GM18519 (cell line): ENCODE data around the gene IL21R.

Experiments
- ATAC-seq: cut with Tn5 transposase; IDR thresholded peaks from one replicate; pipeline ENCODE4 v1.9.1; 2021; ENCODE audit warnings: mild to moderate bottlenecking, moderate library complexity; ENCODE audit not compliant: unreplicated experiment, low FRiP score

The IL21R gene

GRCh38 chr16:27401768-27402568 lies at the start of gene IL21R:
Gene IL21R, plus strand, starts transcription at chr16:27402174. Its CDS starts 27,898 bp downstream, at chr16:27430072.
- peak; percentile 41 for ATAC-seq

GRCh38 chr16:27353853-27354252 lies 48.1 kb upstream of the IL21R start:
- ATAC-seq: no peak

GRCh38 chr16:27355610-27356009 lies 46.4 kb upstream of the IL21R start:
- ATAC-seq: no peak

GRCh38 chr16:27356794-27357193 lies 45.2 kb upstream of the IL21R start:
- no peak for ATAC-seq

GRCh38 chr16:27359051-27359450 lies 42.9 kb upstream of the IL21R start:
- no peak for ATAC-seq

- ATAC-seq: no peak
Measured at GRCh38 chr16:27359615-27360014, 42.4 kb upstream of the IL21R start.

GRCh38 chr16:27361987-27362386 lies 40.0 kb upstream of the IL21R start:
- ATAC-seq: no peak

GRCh38 chr16:27362570-27363245 lies 39.3 kb upstream of the IL21R start:
- ATAC-seq: no peak

GRCh38 chr16:27363246-27363632 lies 38.7 kb upstream of the IL21R start:
- ATAC-seq: no peak

- ATAC-seq: no peak
Measured at GRCh38 chr16:27363797-27364196, 38.2 kb upstream of the IL21R start.

GRCh38 chr16:27364493-27365141 lies 37.4 kb upstream of the IL21R start:
- no peak for ATAC-seq

- no peak for ATAC-seq
Measured at GRCh38 chr16:27365142-27366089, 36.6 kb upstream of the IL21R start.

GRCh38 chr16:27366687-27367460 lies 35.1 kb upstream of the IL21R start:
- ATAC-seq: no peak

GRCh38 chr16:27367461-27368357 lies 34.3 kb upstream of the IL21R start:
- peak; percentile 45 for ATAC-seq

GRCh38 chr16:27368358-27368722 lies 33.6 kb upstream of the IL21R start:
- no peak for ATAC-seq

- no peak for ATAC-seq
Measured at GRCh38 chr16:27369806-27370205, 32.2 kb upstream of the IL21R start.

GRCh38 chr16:27370318-27370717 lies 31.7 kb upstream of the IL21R start:
- ATAC-seq: no peak

- ATAC-seq: no peak
Measured at GRCh38 chr16:27373312-27373711, 28.7 kb upstream of the IL21R start.
